Thyroid gland (tissue), 4 donors: Measurements from ENCODE around the gene TSPAN16. TPM values are rescaled to one million over a fixed set of nuclear protein-coding genes. Genes with fewer than 3 reads are reported as not detected.

Experiments
- DNase-seq, 2 donors: peaks; one replicate each; pipeline ENCODE4 v3.0.0-alpha.2; 2019
- H3K27ac ChIP-seq, 3 donors: fragments of 200-600 bp; sonication (generic); 1 replicate in 2 of 3; 2 replicates in 1 of 3; pipeline ENCODE4 v1.5.1; 2016 to 2019; ENCODE audit warnings: mild to moderate bottlenecking in 1 of 3, moderate library complexity in 1 of 3
- H3K27me3 ChIP-seq: fragments of 200-600 bp; sonication (generic); one replicate; pipeline ENCODE4 v1.5.1; 2019
- H3K36me3 ChIP-seq, 2 donors: fragments of 200-600 bp; sonication (generic); one replicate each; pipeline ENCODE4 v1.5.1; 2016 to 2019
- H3K4me1 ChIP-seq, 2 donors: fragments of 200-600 bp; sonication (generic); one replicate each; pipeline ENCODE4 v1.5.1; 2017 to 2019
- H3K4me3 ChIP-seq, 3 donors: fragments of 200-600 bp; sonication (generic); replicated peaks in 1 of 3; 1 replicate in 2 of 3; 2 replicates in 1 of 3; pipeline ENCODE4 v1.5.1; 2016; ENCODE audit warnings: mild to moderate bottlenecking in 1 of 3
- H3K9me3 ChIP-seq: fragments of 200-600 bp; sonication (generic); one replicate; pipeline ENCODE4 v1.5.1; 2017
- POLR2A ChIP-seq, 2 donors: fragments of 450-650 bp; IDR thresholded peaks; one replicate each; pipeline ENCODE4 v1.6.1; 2017; ENCODE audit warnings: antibody characterized with exemption in 2 of 2, mild to moderate bottlenecking in 2 of 2, moderate library complexity in 1 of 2
- WGBS, 2 donors: methylation state at CpG; one replicate each; pipeline ENCODE4 v1.1.5; 2017; 5-methylcytosine and 5-hydroxymethylcytosine counted together
- intact Hi-C: fragments of 100-400 bp; cut with DNase I; formaldehyde crosslinking; loops from one replicate; pipeline ENCODE4 v1.15.1; 2023
- total RNA-seq, 4 donors: library from RNA; depleted of rRNA; stranded (reverse); fragments of >200 nt; gene quantifications; one replicate each; pipeline ENCODE4 v1.2.3, GENCODE V29; 2016
- TF ChIP-seq, protein P1 (sequence below), 6 experiments: fragments of 200-600 bp in 3 of 6; fragments of 450-650 bp in 3 of 6; sonication (generic) in 3 of 6; IDR thresholded peaks; one replicate each; pipeline ENCODE4 v1.5.1; 2016 to 2019; ENCODE audit warnings: antibody characterized with exemption in 6 of 6, mild to moderate bottlenecking in 2 of 6, inconsistent platforms in 1 of 6, moderate library complexity in 1 of 6

Gene TSPAN16
- total RNA-seq, 4 donors from 2014 or later = 0.54 TPM; not detected in 3

- Histone ChIP-seq H3K27ac (no peak overlapping the region), H3K27me3 (no peaks in the 10 kb centered on the region), H3K4me3 (no peak overlapping the region), H3K4me1 (peaks cover 4 to 24% of the 10 kb centered on the region in 2 donors), H3K36me3 (no peaks in the 10 kb centered on the region), H3K9me3 (no peaks in the 10 kb centered on the region)
- WGBS, 2 donors = 97 to 100% methylated on average over 3 of the region's 3 CpGs
- intact Hi-C loops = no loop called here
- no peak for TF ChIP-seq POLR2A (IDR thresholded peaks at IDR 0.05)
- TF ChIP-seq, protein P1, sequence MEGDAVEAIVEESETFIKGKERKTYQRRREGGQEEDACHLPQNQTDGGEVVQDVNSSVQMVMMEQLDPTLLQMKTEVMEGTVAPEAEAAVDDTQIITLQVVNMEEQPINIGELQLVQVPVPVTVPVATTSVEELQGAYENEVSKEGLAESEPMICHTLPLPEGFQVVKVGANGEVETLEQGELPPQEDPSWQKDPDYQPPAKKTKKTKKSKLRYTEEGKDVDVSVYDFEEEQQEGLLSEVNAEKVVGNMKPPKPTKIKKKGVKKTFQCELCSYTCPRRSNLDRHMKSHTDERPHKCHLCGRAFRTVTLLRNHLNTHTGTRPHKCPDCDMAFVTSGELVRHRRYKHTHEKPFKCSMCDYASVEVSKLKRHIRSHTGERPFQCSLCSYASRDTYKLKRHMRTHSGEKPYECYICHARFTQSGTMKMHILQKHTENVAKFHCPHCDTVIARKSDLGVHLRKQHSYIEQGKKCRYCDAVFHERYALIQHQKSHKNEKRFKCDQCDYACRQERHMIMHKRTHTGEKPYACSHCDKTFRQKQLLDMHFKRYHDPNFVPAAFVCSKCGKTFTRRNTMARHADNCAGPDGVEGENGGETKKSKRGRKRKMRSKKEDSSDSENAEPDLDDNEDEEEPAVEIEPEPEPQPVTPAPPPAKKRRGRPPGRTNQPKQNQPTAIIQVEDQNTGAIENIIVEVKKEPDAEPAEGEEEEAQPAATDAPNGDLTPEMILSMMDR (IDR thresholded peaks at IDR 0.05) = no peak
- no peak for DNase-seq
These were observed 38.0 kb upstream of the TSPAN16 start for GRCh38 chr19:11257846-11258380.

GRCh38 chr19:11260996-11261395 lies 35.0 kb upstream of the TSPAN16 start:
- Histone ChIP-seq H3K36me3 (no peaks in the 10 kb centered on the region), H3K9me3 (no peaks in the 10 kb centered on the region), H3K4me3 (peak overlapping the region in 1 of 3 donors; percentile 94), H3K27ac (peak overlapping the region in 2 of 3 donors; percentile 93 to 96), H3K4me1 (peaks cover 4 to 34% of the 10 kb centered on the region in 2 donors), H3K27me3 (no peaks in the 10 kb centered on the region)
- WGBS, 2 donors = 78 to 82% methylated on average over 5 of the region's 5 CpGs
- intact Hi-C loops = no loop called here
- TF ChIP-seq, protein P1 (IDR thresholded peaks at IDR 0.05) = no peak
- TF ChIP-seq POLR2A (IDR thresholded peaks at IDR 0.05) = no peak
- no peak for DNase-seq

DNA sequence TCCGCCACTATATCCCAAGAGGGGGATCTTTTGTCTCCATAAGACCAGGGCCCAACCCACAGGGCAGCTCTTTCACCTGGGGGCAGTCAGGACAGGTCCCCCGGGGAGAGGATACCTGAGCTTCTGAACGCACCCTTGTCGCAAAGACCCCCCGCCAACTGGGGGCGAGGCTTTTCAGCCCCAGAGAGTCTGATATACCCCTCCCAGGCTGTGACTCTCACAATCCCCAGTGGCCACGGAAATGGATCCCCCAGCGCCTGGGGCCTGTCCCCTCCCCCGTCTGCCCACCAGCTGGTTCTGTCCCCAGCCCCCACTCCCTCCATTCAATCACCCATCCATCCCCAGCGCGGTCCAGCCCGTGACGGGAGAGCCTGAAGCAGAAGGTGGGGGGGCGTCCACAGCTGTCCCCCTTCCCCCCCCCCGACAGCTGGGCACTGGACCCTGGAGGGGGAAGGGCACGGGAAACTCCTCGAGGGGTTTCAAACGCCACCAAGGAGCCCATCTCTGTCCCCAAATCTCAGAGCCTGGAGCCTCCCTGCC lies 34.5 kb upstream of the TSPAN16 start:
- 21 to 31% methylated on average over 7 to 14 of the region's 18 CpGs for WGBS, 2 donors
- TF ChIP-seq POLR2A (IDR thresholded peaks at IDR 0.05) = no peak
- Histone ChIP-seq H3K36me3 (no peaks in the 10 kb centered on the region), H3K27me3 (no peaks in the 10 kb centered on the region), H3K4me3 (peak overlapping the region; percentile 88 to 94 (median 93)), H3K27ac (peak overlapping the region; percentile 93 to 96 (median 95)), H3K4me1 (peaks cover 4 to 30% of the 10 kb centered on the region in 2 donors), H3K9me3 (no peaks in the 10 kb centered on the region)
- no peak for DNase-seq
- intact Hi-C loops = no loop called here

DNA sequence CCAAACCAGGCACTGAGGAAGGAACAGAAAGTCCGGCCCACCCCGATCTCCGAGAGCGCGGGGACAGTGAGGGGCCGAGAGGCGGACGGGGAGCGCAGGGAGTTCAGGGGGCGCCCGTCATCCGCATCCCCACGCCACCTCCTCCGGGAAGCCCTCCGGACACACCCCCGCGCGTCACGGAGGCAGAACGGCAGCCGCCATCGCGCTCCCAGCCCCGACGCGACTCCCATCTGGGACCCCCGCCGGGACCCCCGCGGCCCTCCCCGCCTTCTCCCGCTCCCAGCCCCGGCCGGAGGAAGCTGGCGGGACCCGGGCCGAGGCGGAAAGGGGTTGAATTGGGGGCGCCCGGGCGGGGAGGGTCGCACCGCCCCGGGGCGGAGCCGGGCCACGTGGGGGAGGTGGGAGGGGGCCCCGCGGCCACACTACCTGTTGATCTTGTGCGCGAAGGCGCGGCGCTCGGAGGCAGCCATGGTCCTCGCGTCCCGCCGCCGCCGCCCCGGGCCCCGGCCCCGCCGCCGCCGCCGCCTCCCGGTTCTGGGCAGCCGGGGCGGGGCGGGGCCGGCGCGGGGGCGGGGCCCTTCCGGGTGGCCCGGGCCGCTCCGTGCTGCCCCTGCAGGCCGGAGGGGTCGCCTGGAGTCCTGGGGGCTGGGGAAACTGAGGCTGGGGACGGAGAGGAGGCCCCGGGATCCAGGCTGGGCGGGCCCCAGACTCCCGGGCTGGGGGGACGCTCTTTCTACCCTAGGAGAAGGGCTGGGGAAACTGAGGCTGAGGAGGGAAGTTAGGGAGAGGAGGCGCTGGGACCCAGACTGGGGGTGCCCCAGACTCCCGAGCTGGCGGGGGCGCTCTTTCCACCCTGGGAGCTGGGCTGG lies 33.8 kb upstream of the TSPAN16 start, which contains the start of gene DOCK6:
Gene DOCK6, minus strand, starts transcription at position 554 of the 869 bp plus-strand sequence. Its CDS starts 84 bp downstream, at position 470.
- peak in 1 of 2 donors; percentile 38 for TF ChIP-seq POLR2A (IDR thresholded peaks at IDR 0.05)
- TF ChIP-seq, protein P1 (IDR thresholded peaks at IDR 0.05) = peak in 5 of 6 experiments; percentile 22 to 51 (median 28)
- no peaks in the 10 kb centered on the region for H3K9me3 ChIP-seq
- WGBS, 2 donors = 2 to 4% methylated on average over 8 to 26 of the region's 91 CpGs
- peak within 1 kb of the TSS; percentile 93 to 96 (median 95) for H3K27ac ChIP-seq
- H3K27me3 ChIP-seq = no peaks in the 10 kb centered on the region
- H3K4me1 ChIP-seq = peaks cover 4 to 30% of the 10 kb centered on the region in 2 donors
- H3K36me3 ChIP-seq = no peaks in the 10 kb centered on the region
- peak; percentile 55 to 56 for DNase-seq
- intact Hi-C loops = no loop called here
- peak within 1 kb of the TSS; percentile 88 to 94 (median 93) for H3K4me3 ChIP-seq

- WGBS, 2 donors = 94 to 96% methylated on average over 6 of the region's 6 CpGs
- H3K36me3 ChIP-seq = no peaks in the 10 kb centered on the region
- H3K4me1 ChIP-seq = peaks cover 4 to 38% of the 10 kb centered on the region in 2 donors
- no peaks in the 10 kb centered on the region for H3K9me3 ChIP-seq
- intact Hi-C loops = no loop called here
- no peaks in the 10 kb centered on the region for H3K27me3 ChIP-seq
- TF ChIP-seq, protein P1 (IDR thresholded peaks at IDR 0.05) = no peak
- TF ChIP-seq POLR2A (IDR thresholded peaks at IDR 0.05) = no peak
- no peak overlapping the region for H3K4me3 ChIP-seq
- peak overlapping the region; percentile 70 to 93 (median 78) for H3K27ac ChIP-seq
- no peak for DNase-seq
These were observed 32.2 kb upstream of the TSPAN16 start for GRCh38 chr19:11263726-11264125.
